Measurements from ENCODE around the gene PITPNC1.

The PITPNC1 gene

DNA sequence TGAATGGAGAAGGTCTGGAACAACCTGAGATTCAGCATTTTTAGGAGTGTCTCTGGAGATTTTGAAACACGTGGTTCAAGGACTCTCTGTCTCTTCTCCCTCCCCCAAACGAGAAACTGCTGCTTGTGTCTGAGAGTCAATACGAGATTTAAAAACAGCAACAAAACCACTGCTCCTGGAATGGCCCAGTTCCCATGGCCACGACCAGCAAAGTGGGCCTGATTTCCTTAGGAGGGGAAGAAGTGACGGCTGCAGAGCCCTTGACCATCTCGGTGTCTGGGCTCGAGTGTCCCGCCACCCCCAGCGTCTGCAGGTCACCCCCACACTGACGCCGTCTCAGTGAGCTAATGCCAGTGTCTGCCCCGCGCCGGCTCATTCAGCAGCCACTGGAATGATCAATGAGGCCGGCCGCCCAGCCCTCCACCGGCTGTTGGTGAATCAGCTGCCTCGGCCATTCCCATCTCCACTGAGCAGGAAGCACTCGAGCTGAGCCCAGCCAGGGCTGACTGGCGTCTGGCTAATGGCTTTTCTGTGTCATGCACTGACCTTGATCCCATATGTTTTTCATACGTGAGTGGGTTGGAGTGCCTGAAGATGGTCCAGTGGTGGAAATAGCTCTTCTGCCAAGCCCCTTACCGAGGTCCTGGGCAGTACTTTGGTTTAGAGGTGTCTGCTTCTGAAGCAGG, 151.8 kb downstream of the PITPNC1 start:
- in situ Hi-C loops (cut with MboI; ENCODE audit: low sequenced_read_pairs), result no loop called here

DNA sequence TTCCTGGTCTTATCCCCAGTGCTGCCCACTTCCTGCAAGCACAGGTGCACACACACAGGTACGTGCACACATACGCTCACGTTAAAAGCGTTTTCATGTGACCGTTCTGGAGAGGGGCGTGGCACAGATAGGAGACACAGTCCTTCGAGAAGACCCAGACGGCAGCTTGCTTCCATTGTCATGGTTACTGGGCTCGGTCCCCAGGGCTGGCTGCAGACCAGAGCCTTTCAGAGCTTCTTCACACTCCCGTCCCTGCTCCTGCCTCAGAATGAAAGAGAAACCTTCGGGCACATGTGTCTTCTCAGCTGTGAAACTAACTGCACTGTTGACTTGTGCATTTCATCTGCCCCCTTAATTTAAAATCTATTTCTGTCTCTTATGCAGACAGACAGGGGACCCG, 154.2 kb downstream of the PITPNC1 start:
- in situ Hi-C loops (cut with MboI; ENCODE audit: low sequenced_read_pairs), result no loop called here

DNA sequence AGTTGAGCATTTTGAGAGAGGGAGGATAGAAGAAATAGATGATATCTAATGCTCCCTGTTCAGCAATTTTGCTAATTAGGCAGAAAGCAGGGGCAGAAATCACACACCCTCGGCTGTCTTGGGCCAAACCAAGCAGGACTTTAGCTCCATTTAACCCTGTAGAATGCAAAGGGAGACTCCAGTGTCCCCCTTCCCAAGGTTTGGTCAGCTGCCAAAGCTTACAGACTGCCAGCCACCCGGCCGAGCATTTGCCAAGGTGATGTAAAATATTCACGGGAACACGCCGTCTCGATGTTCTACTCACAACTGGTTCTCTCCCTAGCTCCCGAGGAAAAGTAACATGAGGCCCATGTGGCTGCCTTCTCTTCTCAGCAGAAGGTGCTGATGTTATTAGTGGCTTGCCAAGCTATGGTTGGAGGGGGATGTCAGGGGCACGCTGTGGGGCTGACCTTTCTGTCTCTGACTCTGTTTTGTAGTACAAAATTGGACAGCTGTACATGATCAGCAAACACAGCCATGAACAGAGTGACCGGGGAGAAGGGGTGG, 155.3 kb downstream of the PITPNC1 start:
- in situ Hi-C loops (cut with MboI; ENCODE audit: low sequenced_read_pairs), result no loop called here

DNA sequence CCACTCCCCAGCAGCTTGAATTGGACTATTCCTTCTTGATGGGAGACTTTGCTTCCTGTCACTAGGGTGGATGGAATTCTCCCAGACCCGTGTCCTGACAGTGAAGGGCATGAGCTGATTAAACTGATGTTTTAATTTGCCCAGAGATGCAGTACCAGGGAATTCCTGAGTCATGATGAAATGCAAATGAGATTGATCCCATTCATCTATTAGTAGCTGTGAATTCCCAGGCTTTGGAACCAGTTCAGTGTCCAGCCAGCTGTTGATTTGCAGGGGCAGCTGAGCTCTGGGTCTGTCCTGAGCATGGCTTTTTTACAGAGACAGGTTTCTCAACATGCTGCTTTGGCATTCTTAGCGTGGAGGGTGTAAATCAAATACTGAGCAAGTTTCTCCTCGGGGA, 157.9 kb downstream of the PITPNC1 start:
- in situ Hi-C loops (cut with MboI; ENCODE audit: low sequenced_read_pairs), result no loop called here

DNA sequence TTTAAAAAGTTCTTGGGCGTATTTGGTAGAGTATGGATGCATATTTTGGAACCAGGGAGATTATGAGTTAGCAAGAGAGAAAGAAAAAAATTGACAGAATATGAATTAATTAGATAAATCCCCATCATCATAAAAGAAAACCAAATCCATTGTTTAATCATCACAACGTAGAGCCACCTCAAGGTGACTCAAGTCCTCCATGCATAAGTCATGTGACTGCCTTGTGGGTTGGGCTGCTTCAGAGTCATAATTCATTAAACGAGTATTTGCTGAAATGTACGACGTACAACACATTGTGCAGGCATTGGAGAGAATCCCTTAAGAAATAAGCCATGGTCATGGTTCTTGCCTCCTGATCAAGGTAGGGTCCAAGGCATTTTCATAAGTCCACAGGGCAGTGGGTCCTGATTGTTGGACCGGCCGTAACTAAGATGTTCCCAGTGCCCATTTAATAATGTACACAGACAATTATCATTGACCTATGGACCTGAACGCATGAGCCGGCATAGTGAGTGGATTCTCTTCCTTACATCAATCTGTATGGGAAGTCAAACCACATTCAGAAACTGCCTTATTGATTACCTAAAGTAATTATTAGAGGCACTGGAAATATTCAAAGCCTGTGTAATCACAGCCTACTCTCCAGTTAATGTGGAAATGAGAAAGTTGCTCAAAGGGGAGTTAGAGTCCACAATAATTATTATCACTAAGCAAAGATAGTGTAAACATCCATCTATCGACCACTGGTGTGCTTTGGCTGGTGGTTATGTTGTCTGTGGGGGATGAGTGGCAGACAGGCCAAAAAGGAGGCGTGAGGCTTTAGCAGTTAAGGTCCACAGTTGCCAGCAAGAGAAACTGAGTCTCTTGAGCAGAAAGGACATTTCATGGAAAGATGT, 165.4 kb downstream of the PITPNC1 start:
- in situ Hi-C loops (cut with MboI; ENCODE audit: low sequenced_read_pairs), result no loop called here

DNA sequence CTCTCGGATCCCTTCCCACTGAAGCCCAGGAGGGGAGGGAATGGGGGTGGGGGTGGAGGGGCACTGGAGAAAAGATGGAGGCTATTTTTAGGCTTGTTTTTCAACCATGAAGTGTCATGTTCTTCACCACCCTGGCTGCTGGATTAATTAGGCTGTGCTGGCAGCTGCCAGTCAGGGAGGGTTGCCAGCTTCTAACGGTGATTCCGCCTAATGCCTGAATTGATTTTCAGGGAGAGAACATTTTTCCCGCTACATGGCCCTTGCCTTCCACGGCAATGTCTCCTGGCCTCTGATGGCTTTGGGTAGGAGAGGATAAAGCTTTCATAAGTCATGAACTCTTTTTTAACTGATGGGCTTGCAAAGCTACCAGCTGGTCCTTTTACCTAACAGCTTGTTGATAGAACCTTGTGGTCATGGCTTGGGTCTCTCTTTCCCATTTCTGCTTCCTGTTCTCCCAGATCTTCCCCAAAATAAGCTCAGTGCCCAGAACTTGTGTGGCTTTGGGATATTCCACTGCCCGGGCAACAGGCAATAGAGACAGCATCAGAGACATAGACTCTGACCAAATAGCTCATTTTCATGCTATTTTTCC, 167.4 kb downstream of the PITPNC1 start:
- in situ Hi-C loops (cut with MboI; ENCODE audit: low sequenced_read_pairs), result no loop called here

DNA sequence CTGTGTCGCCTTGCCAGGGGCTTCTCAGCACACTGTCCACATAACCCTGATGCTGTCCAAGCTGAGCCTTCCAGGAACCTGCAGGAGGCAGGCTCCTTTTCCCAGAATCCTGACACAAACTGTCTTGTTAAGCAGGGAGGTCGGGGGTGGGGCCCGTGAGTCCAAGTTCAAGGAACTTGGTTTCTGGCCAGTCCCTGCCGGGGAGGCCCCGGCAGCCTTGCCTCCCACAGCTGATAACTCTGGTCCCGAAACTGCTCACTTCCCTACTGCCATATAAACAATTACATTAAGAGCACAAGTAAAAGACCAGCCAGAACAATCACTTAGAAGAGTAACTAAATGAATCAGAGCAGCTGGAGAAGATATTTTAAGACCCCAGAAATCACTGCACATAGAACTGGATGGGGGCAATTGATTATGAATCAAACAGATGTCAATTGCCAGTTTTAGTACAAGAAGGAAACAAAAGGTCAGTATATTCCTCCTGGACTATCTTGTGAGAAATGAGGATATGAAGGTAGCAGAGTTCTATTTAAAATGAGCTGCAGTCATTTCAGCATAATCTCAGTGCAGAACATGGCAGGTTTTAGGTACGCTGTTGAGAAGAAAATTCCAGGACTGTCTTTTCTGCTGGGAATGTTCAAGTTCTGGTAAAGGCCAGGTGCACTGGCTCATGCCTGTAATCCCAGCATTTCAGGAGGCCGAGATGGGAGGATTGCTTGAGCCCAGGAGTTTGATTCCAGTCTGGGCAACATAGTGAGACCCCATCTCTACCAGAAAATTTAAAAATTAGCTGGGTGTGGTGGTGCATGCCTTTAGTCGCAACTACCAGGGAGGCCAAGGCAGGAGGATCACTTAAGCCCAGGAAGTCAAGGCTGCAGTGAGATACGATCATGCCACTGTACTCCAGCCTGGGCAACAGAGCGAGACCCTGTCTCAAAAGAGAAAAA, 169.8 kb downstream of the PITPNC1 start:
- in situ Hi-C loops (cut with MboI; ENCODE audit: low sequenced_read_pairs), result no loop called here

DNA sequence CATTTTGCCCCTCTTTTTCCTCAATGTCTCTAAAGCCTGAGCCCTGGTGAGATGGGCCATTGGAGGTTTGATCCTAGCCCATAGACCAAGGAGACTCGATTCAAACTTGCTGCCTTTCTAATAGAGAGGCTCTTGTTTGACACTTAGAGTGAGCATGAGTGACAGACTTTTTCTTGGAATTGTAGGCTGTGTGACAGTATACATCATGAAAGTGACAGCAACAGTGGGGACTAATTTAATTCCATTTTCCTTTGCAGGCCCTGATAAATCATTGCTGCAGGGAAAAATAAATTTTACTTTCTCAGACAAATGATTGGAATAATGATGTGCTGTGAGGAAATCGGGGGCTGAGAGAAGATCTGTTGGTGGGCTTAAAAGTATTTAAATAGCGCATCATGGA, 171.6 kb downstream of the PITPNC1 start:
- in situ Hi-C loops (cut with MboI; ENCODE audit: low sequenced_read_pairs), result no loop called here

DNA sequence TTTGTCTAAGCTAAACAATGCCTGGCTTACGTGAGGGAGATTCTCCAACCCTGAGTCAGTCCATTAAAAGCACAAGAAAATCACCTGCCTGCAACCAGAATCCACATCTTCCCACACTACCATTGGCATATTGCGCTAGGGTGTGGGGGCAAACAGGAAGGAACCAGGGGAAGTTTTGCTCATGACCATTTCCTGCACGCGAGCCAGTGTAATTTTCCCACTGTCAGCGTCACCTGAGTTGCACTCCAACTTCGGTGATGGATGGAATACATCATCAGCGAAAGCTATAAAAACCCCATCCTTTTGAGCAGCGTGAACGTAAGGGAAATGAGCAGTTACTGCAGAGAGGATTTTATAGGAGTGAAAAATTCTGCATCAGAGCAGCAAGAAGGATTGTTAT, 172.7 kb downstream of the PITPNC1 start:
- in situ Hi-C loops (cut with MboI; ENCODE audit: low sequenced_read_pairs), result no loop called here

DNA sequence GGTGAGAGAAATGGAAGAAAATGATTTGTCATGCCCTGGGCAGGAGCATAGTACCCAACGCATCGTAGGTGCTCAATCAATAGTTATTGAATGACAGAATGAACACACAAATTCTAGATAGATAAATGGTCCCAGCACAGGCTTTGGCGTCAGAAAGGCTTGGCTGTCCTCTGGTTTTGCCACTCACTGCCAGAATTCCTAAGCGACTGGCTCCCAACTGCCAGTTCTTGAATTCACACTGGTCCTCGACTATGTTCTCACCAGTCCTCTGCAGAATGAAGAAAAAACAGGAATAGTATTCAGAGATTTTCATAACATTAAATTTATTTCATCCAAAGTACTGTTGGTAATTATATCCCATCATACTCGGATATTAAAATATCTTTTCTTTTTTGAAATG, 177.6 kb downstream of the PITPNC1 start:
- in situ Hi-C loops (cut with MboI; ENCODE audit: low sequenced_read_pairs), result no loop called here

DNA sequence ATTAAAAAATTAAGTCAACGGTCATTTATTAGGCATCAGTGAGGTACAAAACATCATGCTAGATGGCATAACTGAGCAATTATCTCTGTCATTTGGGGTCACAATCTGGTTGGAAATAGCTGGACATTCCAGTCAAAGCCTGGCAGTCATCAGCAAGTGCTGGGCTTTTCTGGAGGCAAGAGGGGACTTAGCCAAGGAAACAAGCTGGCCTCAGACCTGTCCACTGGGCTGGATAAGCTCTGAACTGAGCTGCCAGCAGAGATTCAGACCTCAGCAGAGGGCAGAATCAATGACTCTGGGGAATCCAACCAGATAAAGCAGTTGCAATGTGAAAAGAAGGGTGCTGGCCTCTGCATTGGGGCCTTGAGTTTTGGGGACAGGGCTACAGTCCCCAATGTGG, 178.8 kb downstream of the PITPNC1 start:
- in situ Hi-C loops (cut with MboI; ENCODE audit: low sequenced_read_pairs), result no loop called here

DNA sequence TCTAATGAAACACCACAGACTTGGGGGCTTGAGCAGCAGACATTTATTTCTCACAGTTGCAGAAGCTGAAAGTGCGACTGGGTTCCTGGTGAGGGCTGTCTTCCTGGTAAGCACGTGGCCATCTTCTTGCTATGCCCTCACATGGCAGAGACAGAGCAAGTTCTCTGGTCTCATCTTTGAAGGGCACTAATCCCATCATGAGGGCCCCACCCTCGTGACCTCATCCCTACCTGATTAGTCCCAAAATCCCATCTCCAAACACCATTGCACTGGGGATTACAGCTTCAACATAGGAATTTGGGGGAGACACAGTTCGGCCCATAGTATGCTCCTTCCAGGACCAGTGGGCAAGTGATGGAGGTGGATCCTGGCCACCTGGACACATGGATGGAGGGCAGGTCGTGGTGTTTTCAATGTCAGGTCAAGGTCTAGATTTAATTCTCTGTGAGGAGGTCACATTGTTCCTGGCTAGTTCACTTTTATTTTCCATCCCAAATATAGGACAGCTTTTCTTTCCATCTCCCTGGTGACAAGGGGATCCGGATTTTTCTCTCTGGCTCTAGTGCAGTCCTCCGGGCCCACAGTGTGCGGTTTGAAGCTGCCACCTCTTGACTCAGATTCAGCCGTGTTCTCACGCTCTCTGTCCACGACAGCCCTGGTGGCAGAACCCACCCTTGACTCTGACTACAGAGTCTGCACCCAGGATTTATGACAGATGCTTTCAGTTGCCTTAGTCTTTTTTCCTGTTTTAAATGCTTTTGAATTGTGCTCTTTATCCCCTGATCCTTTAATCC, 180.2 kb downstream of the PITPNC1 start:
- in situ Hi-C loops (cut with MboI; ENCODE audit: low sequenced_read_pairs), result no loop called here

DNA sequence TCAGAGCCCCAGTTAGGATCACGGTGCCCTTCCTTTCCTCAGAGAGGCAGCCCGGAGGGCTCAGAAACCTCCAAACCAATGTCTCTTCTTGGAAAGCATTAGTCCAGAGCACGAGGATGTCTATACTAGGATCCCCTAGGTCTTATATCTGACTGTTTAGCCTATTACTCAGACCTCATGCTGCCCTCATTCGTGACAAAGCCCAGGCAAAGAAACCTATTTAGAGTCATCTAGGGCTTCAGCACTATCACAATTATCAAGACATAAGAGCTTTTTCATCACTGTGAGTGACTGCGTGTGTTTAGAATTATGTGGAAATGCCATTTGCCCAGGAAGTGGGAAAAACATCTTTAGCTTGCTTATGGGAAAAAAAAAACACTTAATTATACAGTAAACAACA, 180.8 kb downstream of the PITPNC1 start:
- in situ Hi-C loops (cut with MboI; ENCODE audit: low sequenced_read_pairs), result no loop called here

DNA sequence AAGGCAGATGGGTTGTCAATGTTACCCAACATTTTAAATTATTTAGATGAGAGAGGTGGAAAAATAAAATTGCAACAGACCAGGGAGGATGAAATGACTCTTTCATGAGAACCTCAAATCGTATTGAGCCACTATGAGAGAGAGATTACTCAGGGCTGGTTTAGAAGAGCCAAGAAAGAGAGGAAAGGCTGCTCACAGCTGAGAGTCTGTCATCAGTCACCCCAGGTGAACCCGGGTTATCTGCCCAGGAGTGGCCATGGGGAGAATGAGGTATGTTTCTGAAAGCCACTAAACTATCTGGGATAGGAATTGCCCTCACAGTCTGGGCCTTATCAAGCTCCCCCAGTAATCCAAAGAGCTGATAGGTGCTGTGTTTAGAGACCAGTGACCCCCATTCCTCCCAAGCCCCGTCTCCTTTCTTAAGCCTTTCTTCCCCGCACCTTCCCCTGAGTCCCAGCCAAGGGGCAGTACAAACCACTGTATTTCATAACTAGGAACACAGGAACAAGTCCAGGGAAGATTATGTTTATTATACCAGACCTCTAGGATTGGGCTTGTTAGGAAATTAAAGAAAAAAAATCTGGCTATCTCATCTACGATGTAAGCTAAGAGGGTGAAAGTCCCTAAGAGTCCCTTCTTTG, 181.8 kb downstream of the PITPNC1 start:
- in situ Hi-C loops (cut with MboI; ENCODE audit: low sequenced_read_pairs), result no loop called here

DNA sequence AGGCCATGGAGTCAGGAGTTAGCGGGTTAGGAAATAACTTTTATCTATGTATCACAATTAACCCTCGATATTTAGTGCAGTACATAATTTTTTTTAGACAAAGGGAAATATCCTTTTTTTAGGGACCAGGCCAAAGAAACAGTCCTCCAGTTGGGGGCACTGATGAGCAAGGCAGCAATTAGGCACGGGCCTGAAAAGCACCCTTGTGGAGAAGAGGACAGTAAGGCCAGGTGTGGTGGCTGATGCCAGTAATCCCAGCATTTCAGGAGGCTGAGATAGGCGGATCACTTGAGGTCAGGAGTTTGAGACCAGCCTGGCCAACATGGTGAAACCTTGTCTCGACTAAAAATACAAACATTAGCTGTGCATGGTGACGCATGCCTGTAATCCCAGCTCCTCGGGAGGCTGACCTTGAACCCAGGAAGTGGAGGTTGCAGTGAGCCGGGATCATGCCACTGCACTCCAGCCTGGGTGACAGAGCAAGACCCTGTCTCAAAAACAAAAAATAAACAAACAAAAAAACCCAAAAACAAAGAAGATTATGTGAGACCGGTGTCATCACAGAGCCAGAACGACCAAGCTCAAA, 182.4 kb downstream of the PITPNC1 start:
- in situ Hi-C loops (cut with MboI; ENCODE audit: low sequenced_read_pairs), result no loop called here

DNA sequence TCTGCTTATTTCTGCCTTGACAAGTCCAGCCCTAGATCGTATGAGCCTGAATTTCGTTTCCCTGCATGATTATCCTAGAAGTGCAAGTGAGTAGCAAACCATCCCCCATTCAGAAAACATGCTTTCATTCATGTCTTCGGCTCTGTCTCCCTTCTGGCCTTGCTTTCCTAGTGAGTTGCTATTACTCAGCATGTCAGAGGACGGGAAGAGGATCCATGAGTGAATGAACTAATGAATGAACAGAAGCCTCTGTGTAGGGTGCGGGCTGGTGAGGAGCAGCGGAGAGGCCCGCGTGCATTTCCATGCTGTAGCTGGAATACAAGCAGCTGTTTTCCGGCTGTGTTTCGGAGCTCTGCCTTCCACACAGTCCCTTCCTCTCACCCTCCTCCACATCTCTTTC, 184.9 kb downstream of the PITPNC1 start:
- in situ Hi-C loops (cut with MboI; ENCODE audit: low sequenced_read_pairs), result no loop called here

DNA sequence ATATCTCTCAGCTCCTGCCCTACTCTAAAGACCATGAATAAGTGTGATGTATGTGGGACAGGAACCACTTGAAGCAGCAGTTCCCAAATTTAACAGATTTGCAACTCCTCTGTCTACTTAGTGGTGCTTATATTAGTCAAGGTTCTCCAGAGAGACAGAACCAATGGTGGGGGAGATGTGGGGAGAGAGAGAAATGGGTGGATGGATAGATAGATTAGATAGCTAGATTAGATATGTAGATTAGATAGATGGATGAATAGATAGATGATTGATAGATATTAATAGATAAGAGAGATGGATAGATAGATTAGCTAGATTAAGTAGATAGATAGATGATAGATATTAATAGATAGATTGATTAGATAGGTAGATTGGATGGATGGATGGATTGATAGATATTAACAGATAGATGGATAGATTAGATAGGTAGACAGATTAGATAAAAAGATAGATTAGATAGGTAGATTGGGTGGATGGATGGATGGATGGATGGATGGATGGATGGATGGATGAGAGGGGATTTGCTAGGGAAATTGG, 186.7 kb downstream of the PITPNC1 start:
- in situ Hi-C loops (cut with MboI; ENCODE audit: low sequenced_read_pairs), result no loop called here

DNA sequence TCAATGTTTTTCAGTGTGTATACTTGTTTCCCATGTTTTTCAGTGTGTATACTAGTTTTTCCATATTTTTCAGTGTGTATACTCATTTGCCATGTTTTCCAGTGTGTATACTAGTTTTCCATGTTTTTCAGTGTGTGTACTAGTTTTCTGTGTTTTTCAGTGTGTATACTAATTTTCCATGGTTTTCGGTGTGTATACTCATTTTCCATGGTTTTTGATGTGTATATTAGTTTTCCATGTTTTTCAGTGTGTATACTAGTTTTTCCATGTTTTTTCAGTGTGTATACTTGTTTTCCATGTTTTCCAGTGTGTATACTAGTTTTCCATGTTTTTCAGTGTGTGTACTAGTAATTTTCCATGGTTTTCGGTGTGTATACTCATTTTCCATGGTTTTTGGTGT, 188.0 kb downstream of the PITPNC1 start:
- in situ Hi-C loops (cut with MboI; ENCODE audit: low sequenced_read_pairs), result no loop called here

DNA sequence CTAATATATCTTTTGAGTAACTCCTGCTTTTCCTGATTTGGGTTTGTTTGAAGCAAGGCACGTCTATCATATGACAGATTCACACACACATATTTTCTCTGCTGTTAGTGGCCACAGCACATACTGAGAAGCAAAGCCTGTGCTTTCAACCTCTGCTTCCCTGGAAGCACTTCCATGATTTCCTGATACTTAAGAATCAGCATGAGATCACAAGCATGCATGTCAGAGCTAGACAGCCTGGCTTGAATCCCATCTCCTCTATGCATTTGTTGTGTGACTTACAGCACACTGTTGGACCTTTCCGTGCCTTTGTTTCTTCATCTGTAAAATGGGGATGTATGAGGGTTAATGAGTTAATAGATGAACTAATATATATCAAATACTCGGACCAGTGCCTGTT, 189.6 kb downstream of the PITPNC1 start:
- in situ Hi-C loops (cut with MboI; ENCODE audit: low sequenced_read_pairs), result no loop called here

Measured in hTERT RPE-1 (cell line).